Gastroesophageal sphincter (tissue), 3 donors: ENCODE results near the gene FBH1.

Experiments
- CTCF ChIP-seq, 4 experiments: fragments of 200-600 bp in 2 of 4; fragments of 450-650 bp in 2 of 4; sonication (generic) in 1 of 4; IDR thresholded peaks; one replicate each; pipeline ENCODE4 v1.5.1; 2017 to 2019; ENCODE audit warnings: antibody characterized with exemption in 4 of 4, mild to moderate bottlenecking in 2 of 4, moderate library complexity in 2 of 4
- POLR2A ChIP-seq, 2 donors: fragments of 450-650 bp; IDR thresholded peaks; one replicate each; pipeline ENCODE4 v1.6.1; 2017; ENCODE audit warnings: antibody characterized with exemption in 2 of 2, mild to moderate bottlenecking in 2 of 2, moderate library complexity in 1 of 2
- POLR2AphosphoS5 ChIP-seq: sonication (generic); formaldehyde crosslinking; IDR thresholded peaks from one replicate; pipeline ENCODE4 v1.6.1; 2017; ENCODE audit warnings: antibody characterized with exemption

GRCh38 chr10:5904227-5904626 lies 14.2 kb downstream of the FBH1 start:
- TF ChIP-seq CTCF (IDR thresholded peaks at IDR 0.05), result no peak
- no peak for TF ChIP-seq POLR2AphosphoS5
- TF ChIP-seq POLR2A (IDR thresholded peaks at IDR 0.05), result no peak
